Measurements from ENCODE around the gene ZFR.
"Not testable (repeated sequence)": the region's sequence is repeated elsewhere in the genome, so short reads cannot be mapped to it uniquely, and the experiment has no call there.

The ZFR gene

DNA sequence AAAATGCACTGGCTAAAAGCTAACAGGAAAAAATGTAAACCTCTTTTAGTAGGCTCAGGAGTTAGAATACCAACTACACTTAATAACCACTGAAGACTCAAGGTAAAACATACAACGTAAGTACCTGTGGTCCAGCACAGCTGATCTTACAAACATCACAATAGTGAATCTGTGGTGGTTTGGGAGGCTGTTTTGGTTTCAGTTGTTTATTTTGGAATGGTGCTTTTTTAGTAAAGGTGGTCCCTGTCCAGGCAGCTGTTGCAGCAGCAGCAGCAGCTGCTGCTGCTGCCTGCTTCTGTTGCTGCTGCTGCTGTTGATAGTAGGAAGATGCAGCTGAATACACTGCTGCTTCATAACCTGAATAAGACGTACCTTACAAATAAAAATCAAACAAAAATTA lies 37.9 kb downstream of the ZFR start:
- DNase-seq, result no peak

GRCh38 chr5:32405507-32405906 lies 39.0 kb downstream of the ZFR start:
- DNase-seq, result no peak

DNA sequence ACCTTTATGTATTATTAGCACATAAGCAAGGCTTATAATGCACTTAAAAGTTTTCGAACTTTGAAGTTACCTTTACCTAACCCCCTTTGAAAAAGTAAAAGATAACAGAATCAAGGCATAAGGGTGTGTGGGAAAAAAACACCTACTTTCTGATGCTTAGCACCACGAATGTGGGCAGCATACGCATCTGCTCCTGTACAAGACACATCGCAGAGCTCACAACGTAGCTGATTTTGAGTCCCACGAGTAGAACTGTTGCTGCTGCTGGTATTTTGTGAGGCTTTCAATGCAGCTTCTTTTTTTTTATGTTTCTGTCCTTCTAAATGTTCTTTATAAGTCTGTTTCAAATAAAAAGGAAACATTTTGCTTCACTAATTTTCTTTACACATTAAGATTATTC lies 40.8 kb downstream of the ZFR start:
- DNase-seq, result no peak

DNA sequence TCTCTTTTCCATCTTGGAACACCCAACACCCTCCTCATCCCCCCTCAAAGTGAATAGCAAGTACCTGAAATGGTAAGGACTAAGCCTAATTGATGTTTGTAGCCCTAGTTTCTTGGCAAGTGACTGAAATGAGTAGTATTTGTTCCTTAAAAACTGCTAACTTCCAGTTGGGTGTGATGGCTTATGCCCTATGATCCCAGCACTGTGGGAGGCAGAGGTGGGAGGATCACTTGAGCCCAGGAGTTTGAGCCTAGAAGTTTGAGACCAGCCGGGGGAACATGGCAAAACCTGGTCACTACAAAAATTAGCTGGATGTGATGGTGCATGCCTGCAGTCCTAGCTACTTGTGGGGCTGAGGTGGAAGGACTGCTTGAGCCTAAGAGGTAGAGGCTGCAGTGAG lies 44.1 kb downstream of the ZFR start:
- DNase-seq, result no peak

- not testable (repeated sequence) for DNase-seq
Measured at GRCh38 chr5:32398754-32399153, 45.8 kb downstream of the ZFR start.

DNA sequence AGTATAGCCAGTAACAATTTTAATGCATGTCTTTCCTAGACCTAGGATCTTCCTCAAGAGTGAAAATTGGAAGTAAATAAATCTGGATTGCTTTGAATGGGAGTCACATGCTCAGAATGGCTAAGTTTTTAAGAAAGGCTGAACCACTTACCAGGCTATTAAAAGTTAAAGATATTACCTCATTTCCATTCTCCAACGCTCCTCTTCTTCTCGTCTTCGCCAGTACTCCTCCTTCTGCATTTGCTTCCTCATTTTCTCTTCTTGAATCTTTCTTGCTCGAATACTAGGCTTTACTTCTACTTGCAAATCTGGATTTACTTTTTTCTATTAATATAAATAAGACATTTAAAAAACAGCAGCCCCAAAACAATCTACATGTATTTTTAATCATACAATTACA lies 49.6 kb downstream of the ZFR start:
- DNase-seq, result no peak

GRCh38 chr5:32392039-32392438 lies 52.5 kb downstream of the ZFR start:
- no peak for DNase-seq

DNA sequence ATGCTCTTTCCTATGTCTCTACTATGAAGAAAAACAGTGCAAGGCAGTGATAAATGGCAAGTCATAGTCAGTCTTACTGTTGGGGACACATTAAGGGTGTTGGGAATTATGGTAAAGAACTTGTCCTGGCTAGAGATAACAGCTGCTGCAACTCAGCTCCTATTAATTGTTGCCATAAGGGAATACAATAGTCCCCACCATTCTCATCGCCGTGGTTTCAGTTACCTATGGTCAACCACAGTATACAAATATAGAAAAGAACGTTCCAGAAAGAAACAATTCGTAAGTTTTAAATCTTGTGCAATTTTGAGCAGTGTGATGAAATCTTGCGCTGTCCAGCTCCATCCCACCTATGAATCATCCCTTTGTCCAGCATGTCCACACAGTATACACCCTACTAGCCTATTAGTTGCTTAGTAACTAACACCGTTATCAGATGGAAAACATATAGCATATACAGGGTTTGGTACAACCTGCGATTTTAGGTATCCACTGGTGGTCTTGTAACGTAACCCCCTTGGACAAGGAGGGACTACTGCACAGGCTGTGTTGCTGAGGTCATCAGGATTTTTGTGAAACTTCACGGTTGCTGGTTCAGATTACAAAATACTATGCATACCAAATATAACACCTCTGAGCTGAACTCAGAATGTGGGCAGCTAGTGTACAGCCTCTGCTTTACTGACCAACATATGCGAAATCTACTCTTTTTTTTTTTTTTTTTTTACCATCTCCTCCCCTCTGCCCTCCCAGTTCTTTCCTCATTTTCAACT lies 53.5 kb downstream of the ZFR start:
- peak; percentile 90 for DNase-seq

DNA sequence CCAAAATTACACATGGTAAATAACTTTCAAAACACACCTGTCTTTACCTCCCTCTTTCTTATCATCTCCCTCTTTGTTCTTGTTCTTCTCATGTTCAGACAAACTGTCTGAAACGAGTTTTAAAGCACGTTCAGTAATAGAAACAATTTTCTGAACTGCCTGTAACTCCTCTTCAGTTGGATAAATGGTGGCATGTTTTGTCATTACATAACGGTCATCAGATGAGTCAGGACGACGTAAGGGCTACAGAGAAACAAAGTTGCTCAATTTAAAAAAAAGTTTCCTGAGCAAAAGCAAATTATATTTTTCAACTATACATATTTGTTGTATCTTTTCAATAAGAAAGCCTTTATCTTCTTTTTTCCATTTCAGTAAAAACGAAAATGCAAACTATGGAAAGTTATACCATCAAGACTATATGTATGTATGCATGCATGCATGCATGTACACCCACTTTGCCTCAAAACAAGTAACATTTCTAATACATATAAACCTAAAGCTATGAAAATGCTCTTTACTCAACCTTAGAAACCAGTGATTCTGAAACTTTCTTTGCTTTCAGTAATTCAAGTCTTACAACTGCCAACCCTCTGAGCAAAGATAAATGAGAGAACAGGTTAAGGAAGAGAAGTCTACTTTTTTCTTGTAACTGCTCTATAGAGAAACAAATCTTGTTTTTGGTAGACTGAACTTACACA lies 56.0 kb downstream of the ZFR start:
- DNase-seq, result peak; percentile 66

GRCh38 chr5:32387841-32388240 lies 56.7 kb downstream of the ZFR start:
- no peak for DNase-seq

DNA sequence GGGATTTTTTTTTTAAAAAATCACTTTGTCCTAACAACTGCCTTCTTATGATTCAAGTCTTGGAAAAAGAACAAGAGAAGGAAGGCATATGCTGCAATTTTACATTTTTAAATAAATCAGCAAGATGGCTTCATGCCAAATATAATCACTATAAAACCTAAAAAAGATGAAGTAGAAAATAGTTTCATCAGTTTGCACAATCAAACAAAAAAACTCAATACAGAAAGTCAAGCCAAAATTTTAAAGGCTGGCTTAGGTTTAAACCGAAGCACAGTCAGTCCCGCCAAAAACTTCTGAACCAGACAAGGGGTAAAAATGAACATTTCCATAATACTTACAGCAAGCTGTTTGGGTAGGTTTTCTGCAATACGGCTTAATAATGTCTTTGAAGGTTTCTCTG lies 57.3 kb downstream of the ZFR start:
- no peak for DNase-seq

- no peak for DNase-seq
Measured at GRCh38 chr5:32384621-32385020, 59.9 kb downstream of the ZFR start.

DNA sequence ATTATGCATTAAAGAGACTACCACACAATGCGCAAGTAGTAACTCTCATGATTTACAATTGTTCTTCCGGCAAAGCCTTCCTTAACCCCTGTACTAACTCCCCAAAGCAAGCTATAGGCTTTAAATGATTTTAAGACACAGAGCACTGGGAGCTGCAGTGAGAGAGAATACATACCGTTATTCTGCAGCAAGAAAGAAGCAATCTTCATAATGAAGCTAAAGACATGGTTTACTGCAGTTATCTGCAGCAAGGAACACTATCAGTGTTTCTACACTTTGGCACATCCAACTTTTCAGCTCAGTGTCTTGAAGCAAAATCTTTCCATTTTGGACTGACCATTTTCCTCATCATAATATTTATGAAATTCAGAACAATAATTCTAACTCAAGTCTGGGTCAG lies 61.0 kb downstream of the ZFR start:
- DNase-seq, result no peak

GRCh38 chr5:32383065-32383464 lies 61.5 kb downstream of the ZFR start:
- DNase-seq, result no peak

DNA sequence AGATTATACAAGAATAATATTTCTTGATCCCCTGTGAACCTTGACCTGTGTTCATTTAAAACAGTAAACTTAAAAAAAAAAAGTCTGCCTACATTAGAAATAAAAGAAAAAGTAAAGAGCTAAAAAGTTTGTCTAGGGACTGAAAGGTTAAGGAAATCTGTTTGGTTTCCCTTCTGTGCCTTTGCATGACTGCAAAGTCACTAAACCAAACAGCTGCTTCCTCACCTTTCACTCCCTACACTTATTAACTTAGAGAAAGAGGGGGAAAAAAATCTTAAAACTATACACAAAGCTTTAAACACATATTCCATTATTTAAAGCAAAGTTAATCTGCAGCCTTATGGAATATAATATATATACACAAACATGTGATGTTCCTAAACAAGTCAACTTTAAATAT lies 65.1 kb downstream of the ZFR start:
- no peak for DNase-seq

GRCh38 chr5:32378966-32379365 lies 65.6 kb downstream of the ZFR start:
- no peak for DNase-seq

- no peak for DNase-seq
Measured at GRCh38 chr5:32369542-32370155, 74.9 kb downstream of the ZFR start.

- DNase-seq, result no peak
Measured at GRCh38 chr5:32369032-32369431, 75.5 kb downstream of the ZFR start.

- not testable (repeated sequence) for DNase-seq
Measured at GRCh38 chr5:32367271-32367670, 77.3 kb downstream of the ZFR start.

- no peak for DNase-seq
Measured at GRCh38 chr5:32365623-32366022, 78.9 kb downstream of the ZFR start.

DNA sequence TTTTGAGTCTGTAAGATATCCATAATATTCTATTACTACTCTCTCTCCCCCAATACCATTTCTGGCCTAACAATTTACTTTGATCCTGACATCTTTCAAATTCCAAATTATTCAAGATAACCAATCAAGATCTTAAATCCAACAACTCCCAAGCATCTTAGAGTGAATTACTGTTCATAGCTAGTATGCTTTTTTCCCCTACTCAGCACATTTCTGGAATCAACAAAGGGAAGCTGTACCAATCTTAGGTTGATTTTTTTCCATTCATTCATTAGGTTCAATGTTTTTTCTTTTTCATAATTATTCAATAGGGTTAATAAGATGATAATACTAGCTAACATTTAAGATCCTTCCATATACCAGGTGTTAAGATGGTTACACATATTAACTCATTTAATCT lies 81.5 kb downstream of the ZFR start:
- no peak for DNase-seq

- no peak for DNase-seq
Measured at GRCh38 chr5:32362527-32362926, 82.0 kb downstream of the ZFR start.

GRCh38 chr5:32360906-32361305 lies 83.6 kb downstream of the ZFR start:
- DNase-seq, result no peak

- DNase-seq, result no peak
Measured at GRCh38 chr5:32358611-32359010, 85.9 kb downstream of the ZFR start.

Data from HCEC 1CT (cell line).